Esophagus squamous epithelium (tissue), 4 donors: ENCODE results near the gene STRBP.

Source experiments
- CTCF ChIP-seq, 6 experiments: fragments of 450-650 bp in 4 of 6; fragments of 200-600 bp in 2 of 6; sonication (generic) in 2 of 6; IDR thresholded peaks; one replicate each; pipeline ENCODE4 v1.5.1; 2016 to 2019; ENCODE audit warnings: antibody characterized with exemption in 6 of 6, mild to moderate bottlenecking in 4 of 6, moderate library complexity in 4 of 6
- POLR2A ChIP-seq, 4 donors: fragments of 450-650 bp; IDR thresholded peaks; one replicate each; pipeline ENCODE4 v1.6.1; 2017; ENCODE audit warnings: antibody characterized with exemption in 4 of 4, mild to moderate bottlenecking in 4 of 4, moderate library complexity in 3 of 4

GRCh38 chr9:123283048-123283408 lies 14.6 kb upstream of the STRBP start:
- TF ChIP-seq CTCF (IDR thresholded peaks at IDR 0.05) (no peak), POLR2A (IDR thresholded peaks at IDR 0.05) (no peak)
